H1 (cell line): ENCODE results near the gene MIB1. TPM values are rescaled to one million over a fixed set of nuclear protein-coding genes. Genes with fewer than 3 reads are reported as not detected.

ENCODE experiments used
- CTBP2 ChIP-seq: IDR thresholded peaks from 2 replicates; pipeline ENCODE4 v1.7.0; 2011; ENCODE audit warnings: borderline replicate concordance, mild to moderate bottlenecking, moderate library complexity, mixed read lengths, low read length; ENCODE audit not compliant: insufficient read depth, insufficient read length
- EP300 ChIP-seq, 2 experiments: IDR thresholded peaks; 1 replicate in 1 of 2; 2 replicates in 1 of 2; pipeline ENCODE4 v1.6.1; 2011 to 2012; ENCODE audit warnings: low read depth in 2 of 2, low read length in 2 of 2, mild to moderate bottlenecking in 2 of 2, borderline replicate concordance in 1 of 2, inconsistent platforms in 1 of 2, moderate library complexity in 1 of 2
- KDM4A ChIP-seq: IDR thresholded peaks from one replicate; pipeline ENCODE4 v1.7.1; 2012; ENCODE audit warnings: low read depth, mild to moderate bottlenecking, moderate library complexity, low read length, inconsistent platforms; ENCODE audit not compliant: severe bottlenecking
- polyA plus RNA-seq, 7 experiments: library from polyadenylated mRNA; depleted of rRNA in 3 of 7; stranded (reverse) in 5 of 7; unstranded in 2 of 7; fragments of >200 nt in 5 of 7; fragments of 200-250 nt in 2 of 7; gene quantifications; 1 replicate in 5 of 7; 2 replicates in 1 of 7; 4 replicates in 1 of 7; pipeline versions ENCODE4 v1.2.1 to v1.2.3, GENCODE V29; 2011 to 2013; ENCODE audit warnings: missing spikeins in 2 of 7, mixed read lengths in 2 of 7
- total RNA-seq: library from RNA; stranded (reverse); fragmentation: NEBNext Ultra II Directional; extraction: Animal tissue kit (Norgen Biotek cat#: 25700); gene quantifications from 2 replicates; pipeline ENCODE4 v1.2.1, GENCODE V29; 2021
- TF ChIP-seq, protein P1 (sequence below): fragments of 300-600 bp; sonication (generic); IDR thresholded peaks from 2 replicates; pipeline ENCODE4 v1.7.1; 2012; ENCODE audit warnings: low read length, moderate library complexity, mild to moderate bottlenecking, inconsistent platforms; ENCODE audit not compliant: insufficient replicate concordance

The MIB1 gene
- total and polyA plus RNA-seq, 2 of the 8 experiments (the other 6 are each of a cell fraction or from before 2014, with no cell fraction given): 8.2 to 60.3 TPM

DNA sequence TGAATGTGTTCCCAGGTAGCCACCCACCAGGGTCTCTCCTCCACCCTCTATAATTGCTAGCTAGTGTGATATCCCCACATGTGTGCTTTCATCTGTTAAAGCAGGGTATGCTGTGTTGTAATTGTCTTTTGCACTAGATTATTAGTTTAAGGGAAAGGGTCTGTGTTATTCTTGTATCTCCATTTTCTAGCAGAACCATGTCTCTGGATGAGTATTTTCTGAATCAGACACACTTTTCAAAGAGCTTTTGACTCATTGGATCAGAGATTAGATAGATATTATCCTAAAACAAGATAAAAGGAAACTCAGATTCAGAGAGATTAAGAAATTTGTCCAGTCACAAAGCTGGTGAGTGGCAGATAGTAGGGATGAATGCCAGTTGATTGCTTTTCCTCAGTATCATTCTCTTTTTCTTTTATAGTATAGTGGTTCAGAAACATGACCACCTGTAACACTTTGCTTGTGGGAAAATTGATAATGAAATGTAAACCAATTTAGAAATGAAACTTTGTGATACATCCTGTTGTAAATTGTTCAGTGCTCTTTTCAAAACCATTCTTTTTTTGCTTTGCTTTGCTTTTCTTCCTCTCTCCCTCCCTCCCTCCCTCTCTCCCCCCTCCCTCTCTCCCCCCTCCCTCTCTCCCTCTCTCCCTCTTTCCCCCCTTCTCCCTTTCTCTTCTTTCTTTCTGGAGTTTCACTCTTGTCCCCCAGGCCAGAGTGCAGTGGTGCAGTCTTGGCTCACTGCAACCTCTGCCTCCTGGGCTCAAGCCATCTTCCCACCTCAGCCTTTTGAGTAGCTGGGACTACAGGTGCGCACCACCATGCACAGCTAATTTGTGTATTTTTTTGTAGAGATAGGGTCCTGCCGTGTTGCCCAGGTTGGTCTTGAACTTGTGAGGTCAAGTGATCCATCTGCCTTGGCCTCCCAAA, 7.4 kb downstream of the MIB1 start (continued):
- no peak for TF ChIP-seq KDM4A
- TF ChIP-seq CTBP2: no peak
- TF ChIP-seq, protein P1, sequence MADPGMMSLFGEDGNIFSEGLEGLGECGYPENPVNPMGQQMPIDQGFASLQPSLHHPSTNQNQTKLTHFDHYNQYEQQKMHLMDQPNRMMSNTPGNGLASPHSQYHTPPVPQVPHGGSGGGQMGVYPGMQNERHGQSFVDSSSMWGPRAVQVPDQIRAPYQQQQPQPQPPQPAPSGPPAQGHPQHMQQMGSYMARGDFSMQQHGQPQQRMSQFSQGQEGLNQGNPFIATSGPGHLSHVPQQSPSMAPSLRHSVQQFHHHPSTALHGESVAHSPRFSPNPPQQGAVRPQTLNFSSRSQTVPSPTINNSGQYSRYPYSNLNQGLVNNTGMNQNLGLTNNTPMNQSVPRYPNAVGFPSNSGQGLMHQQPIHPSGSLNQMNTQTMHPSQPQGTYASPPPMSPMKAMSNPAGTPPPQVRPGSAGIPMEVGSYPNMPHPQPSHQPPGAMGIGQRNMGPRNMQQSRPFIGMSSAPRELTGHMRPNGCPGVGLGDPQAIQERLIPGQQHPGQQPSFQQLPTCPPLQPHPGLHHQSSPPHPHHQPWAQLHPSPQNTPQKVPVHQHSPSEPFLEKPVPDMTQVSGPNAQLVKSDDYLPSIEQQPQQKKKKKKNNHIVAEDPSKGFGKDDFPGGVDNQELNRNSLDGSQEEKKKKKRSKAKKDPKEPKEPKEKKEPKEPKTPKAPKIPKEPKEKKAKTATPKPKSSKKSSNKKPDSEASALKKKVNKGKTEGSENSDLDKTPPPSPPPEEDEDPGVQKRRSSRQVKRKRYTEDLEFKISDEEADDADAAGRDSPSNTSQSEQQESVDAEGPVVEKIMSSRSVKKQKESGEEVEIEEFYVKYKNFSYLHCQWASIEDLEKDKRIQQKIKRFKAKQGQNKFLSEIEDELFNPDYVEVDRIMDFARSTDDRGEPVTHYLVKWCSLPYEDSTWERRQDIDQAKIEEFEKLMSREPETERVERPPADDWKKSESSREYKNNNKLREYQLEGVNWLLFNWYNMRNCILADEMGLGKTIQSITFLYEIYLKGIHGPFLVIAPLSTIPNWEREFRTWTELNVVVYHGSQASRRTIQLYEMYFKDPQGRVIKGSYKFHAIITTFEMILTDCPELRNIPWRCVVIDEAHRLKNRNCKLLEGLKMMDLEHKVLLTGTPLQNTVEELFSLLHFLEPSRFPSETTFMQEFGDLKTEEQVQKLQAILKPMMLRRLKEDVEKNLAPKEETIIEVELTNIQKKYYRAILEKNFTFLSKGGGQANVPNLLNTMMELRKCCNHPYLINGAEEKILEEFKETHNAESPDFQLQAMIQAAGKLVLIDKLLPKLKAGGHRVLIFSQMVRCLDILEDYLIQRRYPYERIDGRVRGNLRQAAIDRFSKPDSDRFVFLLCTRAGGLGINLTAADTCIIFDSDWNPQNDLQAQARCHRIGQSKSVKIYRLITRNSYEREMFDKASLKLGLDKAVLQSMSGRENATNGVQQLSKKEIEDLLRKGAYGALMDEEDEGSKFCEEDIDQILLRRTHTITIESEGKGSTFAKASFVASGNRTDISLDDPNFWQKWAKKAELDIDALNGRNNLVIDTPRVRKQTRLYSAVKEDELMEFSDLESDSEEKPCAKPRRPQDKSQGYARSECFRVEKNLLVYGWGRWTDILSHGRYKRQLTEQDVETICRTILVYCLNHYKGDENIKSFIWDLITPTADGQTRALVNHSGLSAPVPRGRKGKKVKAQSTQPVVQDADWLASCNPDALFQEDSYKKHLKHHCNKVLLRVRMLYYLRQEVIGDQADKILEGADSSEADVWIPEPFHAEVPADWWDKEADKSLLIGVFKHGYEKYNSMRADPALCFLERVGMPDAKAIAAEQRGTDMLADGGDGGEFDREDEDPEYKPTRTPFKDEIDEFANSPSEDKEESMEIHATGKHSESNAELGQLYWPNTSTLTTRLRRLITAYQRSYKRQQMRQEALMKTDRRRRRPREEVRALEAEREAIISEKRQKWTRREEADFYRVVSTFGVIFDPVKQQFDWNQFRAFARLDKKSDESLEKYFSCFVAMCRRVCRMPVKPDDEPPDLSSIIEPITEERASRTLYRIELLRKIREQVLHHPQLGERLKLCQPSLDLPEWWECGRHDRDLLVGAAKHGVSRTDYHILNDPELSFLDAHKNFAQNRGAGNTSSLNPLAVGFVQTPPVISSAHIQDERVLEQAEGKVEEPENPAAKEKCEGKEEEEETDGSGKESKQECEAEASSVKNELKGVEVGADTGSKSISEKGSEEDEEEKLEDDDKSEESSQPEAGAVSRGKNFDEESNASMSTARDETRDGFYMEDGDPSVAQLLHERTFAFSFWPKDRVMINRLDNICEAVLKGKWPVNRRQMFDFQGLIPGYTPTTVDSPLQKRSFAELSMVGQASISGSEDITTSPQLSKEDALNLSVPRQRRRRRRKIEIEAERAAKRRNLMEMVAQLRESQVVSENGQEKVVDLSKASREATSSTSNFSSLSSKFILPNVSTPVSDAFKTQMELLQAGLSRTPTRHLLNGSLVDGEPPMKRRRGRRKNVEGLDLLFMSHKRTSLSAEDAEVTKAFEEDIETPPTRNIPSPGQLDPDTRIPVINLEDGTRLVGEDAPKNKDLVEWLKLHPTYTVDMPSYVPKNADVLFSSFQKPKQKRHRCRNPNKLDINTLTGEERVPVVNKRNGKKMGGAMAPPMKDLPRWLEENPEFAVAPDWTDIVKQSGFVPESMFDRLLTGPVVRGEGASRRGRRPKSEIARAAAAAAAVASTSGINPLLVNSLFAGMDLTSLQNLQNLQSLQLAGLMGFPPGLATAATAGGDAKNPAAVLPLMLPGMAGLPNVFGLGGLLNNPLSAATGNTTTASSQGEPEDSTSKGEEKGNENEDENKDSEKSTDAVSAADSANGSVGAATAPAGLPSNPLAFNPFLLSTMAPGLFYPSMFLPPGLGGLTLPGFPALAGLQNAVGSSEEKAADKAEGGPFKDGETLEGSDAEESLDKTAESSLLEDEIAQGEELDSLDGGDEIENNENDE: no peak
- TF ChIP-seq EP300 (IDR thresholded peaks at IDR 0.05; ENCODE audit: borderline replicate concordance in 1 of 2, low read depth in 2 of 2, low read length in 2 of 2): no peak
